Measurements from ENCODE around the gene LSMEM2.
A peak's percentile ranks its signal among the peaks of the same experiment; 100 is the strongest.
"Not testable (repeated sequence)": the region's sequence is repeated elsewhere in the genome, so short reads cannot be mapped to it uniquely, and the experiment has no call there.

LSMEM2 gene

DNA sequence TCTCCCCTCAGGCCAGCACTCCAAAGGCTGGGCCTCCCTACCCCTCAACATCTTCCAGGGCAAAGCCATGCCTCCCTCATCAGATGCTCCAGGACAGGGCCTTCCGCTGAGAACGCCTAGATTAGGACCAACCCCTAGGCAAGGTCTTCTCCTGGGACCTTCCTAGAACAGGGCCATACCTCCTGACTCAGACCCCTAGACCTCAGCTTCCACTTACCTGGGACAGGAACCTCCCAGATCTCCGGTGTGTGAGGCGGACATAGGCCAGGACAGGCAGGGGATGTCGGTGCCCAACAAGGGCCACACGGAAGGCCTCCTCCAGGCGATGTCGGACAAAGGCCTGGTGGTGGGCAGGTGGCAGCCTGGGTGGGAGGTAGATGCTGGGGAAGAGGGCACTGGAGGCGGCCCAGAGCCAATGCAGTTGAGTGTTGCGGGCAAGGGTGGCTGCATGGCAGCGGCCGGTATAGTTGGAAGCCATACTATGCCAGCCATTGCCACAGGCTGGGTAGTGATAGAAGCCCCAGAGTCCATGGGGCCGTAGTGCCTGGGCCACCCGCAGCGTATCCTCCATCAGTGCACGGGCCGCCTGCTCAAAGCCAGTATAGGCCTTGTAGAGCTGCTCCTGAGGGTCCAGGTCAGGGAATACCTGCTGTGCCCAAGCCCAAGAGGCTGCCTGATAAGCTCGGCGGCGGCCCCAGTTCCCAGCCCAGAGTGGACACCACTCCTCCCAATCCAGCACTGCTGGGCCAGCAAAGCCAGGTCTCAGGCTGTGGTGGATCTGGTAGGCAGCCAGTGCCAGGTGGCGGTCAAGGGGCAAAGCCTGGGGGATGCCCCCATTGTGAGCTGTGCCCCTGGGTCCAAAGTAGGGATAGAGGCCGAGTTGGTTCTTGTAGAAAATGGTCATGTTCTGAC is 15.9 kb downstream of the LSMEM2 start:
- no peak for DNase-seq
- in situ Hi-C loops (cut with MboI; ENCODE audit: low pct_unique_long_range_greater_than_20kb, low sequenced_read_pairs), result no loop called here

DNA sequence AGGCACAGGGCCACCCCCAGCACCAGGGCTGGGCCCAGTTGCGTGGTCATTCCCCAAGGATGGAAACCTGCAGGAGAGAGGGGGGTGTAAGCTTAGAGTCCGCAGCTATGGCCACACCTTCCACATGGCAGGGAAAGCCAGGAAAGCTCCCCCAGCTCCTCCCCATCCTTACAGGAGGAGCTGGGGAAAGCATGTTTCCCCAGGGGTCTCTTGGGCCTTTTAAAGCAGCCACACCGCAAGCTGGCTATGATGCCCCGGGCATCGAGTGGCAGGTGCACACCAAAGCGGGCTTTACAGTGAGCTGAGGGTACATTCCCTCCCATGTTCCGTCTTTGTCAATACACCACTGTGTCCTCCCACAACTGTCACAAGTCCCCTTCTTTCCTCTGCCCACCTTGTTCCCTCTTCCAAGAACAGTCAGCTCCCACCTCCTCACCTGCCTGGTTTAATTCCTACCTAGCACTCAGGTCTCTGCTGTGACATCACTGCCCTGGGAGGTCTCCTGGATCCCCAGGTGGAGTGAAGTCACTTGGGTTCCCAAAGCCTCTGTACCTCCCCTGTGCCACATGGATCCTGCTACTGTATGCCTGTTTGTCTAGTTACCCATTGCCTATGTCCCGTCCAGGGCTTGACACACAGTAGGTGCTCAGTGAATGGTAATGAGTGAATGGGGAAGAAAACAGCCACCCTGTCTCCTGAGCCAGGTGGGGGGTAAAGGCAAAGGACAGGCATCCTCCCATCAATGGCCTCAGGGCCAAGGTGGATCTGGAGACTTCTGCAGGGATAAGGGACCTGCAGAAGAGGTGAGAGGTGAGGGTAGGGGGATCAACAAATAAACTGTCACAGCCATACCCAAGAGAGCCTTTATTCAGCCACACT is 16.9 kb downstream of the LSMEM2 start:
- in situ Hi-C loops (cut with MboI; ENCODE audit: low pct_unique_long_range_greater_than_20kb, low sequenced_read_pairs), result no loop called here
- DNase-seq, result no peak

DNA sequence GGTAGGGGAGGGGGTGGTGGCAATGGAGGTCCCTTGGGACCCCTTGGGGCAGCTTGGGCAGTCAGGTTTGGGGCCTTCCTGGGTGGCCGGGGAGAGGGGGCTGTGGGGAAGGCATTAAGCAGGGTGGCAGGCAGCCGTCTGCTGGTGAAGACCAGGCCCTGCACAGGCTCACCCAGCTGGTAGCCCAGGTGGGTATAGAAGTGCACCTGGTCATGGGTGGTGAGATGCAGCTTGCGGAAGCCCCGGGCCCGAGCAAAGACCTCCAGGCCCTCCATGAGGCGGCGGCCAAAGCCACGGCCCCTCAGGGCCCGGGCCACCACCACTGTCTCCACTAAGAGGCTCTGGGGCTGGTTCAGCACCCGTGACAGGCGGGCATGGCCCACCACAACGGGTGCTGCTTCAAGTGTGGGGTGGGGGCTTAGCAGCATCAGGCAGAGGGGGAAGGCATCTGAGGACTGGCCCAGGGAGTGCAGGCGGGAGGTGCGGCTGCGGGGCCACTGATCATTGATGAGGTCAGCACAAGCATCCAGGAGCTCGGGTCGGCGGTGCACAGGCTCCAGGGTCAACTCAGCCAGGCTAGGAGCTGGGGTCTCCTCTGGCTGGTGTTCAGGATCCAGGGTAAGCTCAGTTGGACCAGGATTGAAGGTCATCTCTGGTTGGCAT is 18.0 kb downstream of the LSMEM2 start:
- DNase-seq, result no peak
- in situ Hi-C loops (cut with MboI; ENCODE audit: low pct_unique_long_range_greater_than_20kb, low sequenced_read_pairs), result no loop called here

DNA sequence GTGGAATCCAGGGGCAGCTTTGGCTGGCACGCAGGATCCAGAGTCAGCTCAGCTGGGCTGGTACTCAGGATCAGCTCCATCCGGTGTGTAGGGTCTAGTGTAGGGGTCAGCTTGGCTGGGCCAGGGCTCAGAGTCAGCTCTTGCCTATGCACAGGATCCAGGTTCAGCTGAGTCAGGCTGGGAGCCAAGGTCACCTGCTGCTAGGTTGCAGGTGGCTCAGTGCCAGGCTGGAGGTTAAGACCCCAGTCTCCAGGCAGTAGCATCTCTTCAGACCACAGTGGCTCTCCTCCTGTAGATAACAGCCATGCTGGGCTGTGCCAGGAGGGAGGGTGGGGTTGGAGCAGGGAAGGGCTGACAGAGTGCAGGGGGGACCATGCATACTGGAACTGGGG is 18.5 kb downstream of the LSMEM2 start:
- in situ Hi-C loops (cut with MboI; ENCODE audit: low pct_unique_long_range_greater_than_20kb, low sequenced_read_pairs), result no loop called here
- no peak for DNase-seq

DNA sequence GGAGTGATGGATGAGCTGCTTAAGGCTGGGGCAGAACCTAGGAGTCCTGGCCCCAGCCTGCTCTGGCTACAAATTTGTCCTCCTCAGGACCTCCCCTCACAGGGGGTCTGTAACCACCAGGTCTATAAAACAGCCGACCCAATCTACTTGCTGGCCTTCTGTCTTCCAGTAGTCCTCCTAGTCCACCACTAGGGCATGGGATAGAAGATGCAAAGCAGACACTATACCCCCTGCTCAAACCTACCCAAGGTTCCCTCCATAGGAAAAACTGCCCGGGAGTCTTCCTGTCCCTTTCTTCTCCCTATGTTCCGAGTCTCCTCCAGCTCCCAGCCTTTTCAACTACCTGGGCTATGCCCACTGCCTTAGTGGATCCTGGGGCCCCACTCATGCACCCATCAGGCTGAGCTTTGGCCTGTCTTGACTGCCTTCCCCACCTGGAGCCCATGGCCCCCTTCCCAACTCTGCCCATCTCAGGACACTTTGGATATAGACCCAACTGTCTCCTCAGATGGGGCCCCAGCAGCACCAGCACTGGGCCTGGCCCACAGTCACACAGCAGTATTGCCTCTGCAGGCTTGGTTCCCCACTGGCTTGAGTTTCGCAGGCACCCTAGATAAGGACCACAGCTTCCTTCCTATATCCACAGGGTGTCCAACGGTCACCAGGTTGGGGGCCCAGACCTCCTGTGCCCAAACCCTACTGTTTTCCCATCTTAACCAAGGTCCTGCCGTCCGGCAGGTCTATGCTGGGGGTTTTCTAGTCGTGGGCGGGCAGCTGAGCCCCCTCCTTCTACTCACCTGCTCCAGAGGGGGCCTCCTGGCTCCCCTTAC is 19.2 kb downstream of the LSMEM2 start:
- no peak for DNase-seq
- in situ Hi-C loops (cut with MboI; ENCODE audit: low pct_unique_long_range_greater_than_20kb, low sequenced_read_pairs), result no loop called here

DNA sequence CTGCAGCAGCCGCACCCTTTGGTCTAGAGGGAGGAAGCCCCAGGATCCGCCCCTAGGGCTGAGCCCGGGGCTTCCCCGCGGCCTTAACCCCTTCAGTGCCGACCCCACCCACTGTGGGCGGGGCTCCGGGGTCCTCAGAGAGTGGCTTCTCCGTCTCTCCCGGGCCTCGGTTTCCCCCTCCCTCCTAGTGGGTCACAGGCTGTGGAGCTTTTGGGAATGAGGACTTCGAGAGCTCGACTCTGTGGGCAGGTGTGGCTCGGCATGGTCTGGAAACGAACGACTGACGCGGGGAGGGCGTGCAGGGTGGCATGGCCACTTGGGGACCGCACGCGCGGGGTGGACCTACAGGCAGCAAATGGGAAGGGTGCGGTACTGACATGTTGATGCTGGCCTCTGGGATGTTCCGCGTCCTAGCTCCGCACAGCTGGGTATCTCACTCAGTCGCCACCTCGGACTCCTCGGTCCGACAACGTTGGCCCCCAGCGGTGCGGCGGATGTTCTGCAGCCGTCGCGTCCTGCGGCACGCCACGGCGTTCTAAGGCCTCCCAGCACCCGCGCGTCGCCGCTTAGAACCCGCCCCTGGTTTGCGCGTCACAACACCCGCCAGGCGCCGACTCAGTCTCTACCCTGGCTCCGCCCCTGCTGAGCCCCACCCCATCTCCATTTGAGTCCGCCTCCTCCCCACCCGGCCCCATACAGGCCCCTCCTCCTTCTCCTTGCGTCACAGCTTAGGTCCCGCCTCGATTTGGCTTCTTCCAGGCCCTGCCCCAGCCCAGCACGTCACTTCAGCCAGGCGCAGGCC is 20.1 kb downstream of the LSMEM2 start, which contains the start of the genes HYAL3 and NAA80:
HYAL3 (minus strand) TSS at position 570 of the 802 bp plus-strand sequence. CDS start 3,803 bp downstream, outside the sequence.
NAA80 (minus strand) TSS at position 570 of the 802 bp plus-strand sequence. CDS start 1,942 bp downstream, outside the sequence.
- in situ Hi-C loops (cut with MboI; ENCODE audit: low pct_unique_long_range_greater_than_20kb, low sequenced_read_pairs), result no loop called here
- peak; percentile 99 for DNase-seq

DNA sequence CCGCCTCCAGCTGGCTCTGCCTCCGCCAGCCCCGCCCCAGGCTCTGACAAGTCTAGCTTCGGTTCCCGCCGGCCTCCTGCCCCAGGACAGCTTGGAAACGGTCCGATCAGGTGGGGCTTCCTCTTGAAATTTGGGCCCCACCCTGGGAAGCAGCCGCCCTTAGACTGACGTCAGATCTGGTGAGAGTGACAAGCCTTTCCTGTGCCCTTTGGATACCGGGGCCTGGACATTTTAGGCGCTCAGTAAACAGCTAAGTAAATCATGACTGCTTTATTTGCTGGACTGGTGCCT is 20.7 kb downstream of the LSMEM2 start:
- no peak for DNase-seq
- in situ Hi-C loops (cut with MboI; ENCODE audit: low pct_unique_long_range_greater_than_20kb, low sequenced_read_pairs), result no loop called here

DNA sequence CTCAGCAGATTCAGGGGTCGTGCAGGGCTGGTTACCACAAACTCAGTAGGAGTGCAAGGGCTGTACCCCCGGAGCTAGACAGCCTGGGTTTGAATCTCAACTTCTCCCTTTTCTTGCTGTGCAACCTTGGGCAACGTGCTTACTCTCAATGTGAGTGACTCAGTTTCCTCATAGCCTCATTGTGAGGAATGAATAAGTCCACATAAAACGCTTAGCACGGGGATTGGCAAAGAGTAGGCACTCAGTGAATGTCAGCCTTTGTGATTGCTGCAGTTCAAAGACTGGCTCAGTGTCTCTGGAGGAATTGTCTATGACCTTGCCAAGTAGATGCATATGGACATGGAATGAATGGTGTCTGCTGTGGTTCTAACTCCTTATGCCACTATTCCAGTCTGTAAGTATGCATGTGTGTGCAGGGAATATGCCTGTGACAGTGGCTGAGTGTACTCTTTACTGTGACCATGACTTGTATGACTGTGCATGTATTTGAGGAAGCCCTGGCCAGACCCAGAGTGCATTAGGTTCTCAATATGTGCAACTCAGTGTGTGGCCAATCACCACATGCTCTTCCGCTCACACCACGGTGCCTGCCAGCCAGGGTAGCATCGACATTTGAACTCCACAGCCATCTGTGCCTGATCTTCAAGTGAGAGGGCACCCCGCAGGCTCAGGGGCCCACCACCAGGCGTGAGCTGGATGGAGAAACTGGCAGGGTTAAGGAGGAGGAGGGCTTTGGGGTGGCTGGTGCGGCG is 21.2 kb downstream of the LSMEM2 start:
- in situ Hi-C loops (cut with MboI; ENCODE audit: low pct_unique_long_range_greater_than_20kb, low sequenced_read_pairs), result no loop called here
- peak; percentile 52 for DNase-seq

DNA sequence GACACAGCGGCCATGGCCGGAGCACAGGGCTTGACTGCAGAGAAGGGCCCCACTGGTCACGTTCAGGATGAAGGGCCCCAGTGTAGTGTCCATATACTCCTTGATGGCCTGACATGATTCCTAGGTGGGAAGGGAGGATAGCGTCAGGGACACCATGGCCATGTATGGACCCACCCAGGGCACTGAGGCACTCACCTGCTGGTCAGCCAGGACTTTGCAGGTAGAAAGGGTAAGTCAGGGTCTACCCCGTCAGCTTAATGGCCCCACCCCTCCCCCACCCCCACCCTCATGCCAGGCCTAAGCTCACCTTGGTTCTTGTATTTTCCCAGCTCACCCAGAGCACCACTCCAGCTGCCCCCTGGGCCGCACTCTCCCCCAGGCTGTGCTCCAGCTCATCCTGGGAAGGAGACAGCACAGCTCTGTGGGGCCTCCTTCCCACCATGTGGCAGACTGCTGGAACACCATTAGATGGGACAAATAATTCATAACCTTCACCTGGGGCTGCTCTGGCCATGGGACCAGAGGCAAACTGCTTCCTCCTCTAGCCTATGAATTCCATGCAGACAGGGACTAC is 21.9 kb downstream of the LSMEM2 start:
- in situ Hi-C loops (cut with MboI; ENCODE audit: low pct_unique_long_range_greater_than_20kb, low sequenced_read_pairs), result no loop called here
- DNase-seq, result no peak

DNA sequence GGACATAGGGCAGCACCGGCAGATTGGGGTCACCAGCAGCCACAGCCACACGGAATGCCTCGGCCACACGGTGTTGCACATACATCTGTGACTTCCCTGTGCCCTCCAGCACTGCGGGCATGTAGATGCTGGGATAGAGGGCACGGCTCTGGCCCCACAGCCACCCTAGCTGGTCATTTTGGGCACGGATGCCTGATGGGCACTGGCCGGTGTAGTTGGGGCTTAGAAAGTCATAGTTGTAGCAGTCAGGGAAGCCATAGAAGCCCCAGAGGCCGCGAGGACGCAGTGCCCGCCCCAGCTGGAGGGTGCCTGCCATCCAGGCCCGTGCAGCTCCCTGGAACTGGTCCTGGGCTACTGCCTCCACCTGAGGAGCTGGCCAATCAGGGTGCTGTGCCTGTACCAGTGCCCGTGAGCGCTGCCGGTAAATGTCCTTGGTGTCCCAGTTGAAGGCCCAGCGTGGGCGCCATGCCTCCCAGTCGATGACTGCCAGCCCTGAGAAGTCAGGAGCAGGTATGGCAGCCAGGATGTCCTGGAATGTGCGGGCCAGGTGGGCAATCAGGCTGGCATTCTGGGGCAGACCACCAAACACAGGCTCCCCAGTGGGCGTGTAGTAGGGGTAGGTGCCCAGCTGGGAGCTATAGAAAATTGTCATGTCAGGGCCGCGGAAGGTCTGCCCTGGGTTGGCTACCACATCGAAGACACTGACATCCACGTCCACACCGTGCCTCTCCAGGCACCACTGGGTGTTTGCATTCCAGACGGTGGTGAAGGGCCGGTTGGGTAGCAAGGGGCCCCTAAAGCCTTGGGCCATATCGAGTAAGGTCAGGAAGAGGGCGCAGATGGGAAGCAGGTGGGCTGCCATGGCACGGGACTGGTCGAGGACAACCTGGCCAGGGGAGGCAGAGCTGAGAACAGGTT is 23.5 kb downstream of the LSMEM2 start:
- no peak for DNase-seq
- in situ Hi-C loops (cut with MboI; ENCODE audit: low pct_unique_long_range_greater_than_20kb, low sequenced_read_pairs), result no loop called here

DNA sequence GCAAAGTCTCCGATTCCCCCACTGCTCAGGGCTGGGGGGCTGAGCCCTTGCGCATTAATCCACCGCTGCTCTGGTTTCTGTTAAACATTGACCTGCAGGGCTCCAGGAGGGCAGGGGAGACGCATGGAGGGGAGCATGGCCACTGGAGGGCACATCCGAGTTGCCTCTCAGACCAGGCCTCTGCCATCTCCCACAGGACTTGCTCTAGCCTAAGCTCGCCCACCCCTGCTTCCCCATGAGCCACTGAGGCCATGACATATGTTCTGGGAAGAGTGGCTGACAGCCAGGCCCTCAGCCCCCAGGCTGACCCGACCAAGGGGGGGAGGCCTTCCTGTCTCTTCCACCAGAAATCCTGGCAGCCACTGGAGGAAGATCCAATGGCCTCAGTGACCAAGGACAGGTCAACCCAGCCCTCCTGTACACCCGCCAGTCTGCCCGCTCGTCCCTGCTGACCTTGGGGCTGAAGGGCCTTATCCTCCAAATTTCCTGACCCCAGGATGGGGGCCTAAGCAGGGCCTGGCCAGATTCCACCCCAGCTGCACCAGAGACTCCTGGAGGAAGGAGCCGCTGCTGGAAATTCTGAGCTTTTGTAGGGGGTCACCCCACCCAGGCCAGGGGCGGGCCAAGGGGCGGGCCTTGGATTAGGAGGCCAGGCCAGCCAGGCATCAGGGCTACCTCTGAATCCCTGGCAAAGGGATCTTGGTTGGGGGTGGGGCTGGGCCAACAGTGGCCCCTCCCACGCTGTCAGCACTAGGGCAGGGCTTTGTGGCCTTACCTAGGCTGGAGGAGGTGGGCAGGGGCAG is 24.3 kb downstream of the LSMEM2 start, which contains the start of gene HYAL1:
HYAL1 (minus strand) TSS at position 562 of the 803 bp plus-strand sequence. CDS start 618 bp downstream, outside the sequence.
- no peak for DNase-seq
- in situ Hi-C loops (cut with MboI; ENCODE audit: low pct_unique_long_range_greater_than_20kb, low sequenced_read_pairs), result no loop called here

DNA sequence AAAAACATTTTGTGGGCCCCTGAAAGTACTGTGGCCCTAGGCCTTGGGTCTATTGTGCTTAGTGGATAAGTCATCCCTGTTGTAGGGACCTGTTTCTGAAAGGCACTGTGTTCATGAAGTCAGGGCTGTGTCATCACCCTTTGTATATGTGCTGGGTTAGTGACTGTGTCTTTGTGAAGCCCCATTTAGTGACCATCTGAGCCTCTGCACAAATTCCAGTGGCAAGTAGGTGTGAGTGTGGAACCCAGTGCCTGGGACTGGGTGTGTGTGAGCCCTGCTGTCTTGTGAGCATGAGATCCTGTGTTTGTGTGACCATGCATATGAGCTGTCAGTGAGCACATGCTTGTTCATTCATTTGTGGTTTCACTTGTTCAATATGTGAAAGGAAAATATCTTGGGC is 25.7 kb downstream of the LSMEM2 start:
- DNase-seq, result no peak
- in situ Hi-C loops (cut with MboI; ENCODE audit: low pct_unique_long_range_greater_than_20kb, low sequenced_read_pairs), result no loop called here

DNA sequence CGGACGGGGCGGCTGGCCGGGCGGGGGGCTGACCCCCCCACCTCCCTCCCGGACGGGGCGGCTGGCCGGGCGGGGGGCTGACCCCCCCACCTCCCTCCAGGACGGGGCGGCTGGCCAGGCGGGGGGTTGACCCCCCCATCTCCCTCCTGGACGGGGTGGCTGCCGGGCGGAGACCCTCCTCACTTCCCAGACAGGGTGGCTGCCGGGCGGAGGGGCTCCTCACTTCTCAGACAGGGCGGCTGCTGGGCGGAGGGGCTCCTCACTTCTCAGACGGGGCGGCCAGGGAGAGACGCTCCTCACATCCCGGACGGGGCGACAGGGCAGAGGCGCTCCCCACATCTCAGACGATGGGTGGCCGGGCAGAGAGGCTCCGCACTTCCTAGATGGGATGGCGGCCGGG is 33.2 kb downstream of the LSMEM2 start:
- DNase-seq; in situ Hi-C loops (cut with MboI; ENCODE audit: low pct_unique_long_range_greater_than_20kb, low sequenced_read_pairs): not testable (repeated sequence)

DNA sequence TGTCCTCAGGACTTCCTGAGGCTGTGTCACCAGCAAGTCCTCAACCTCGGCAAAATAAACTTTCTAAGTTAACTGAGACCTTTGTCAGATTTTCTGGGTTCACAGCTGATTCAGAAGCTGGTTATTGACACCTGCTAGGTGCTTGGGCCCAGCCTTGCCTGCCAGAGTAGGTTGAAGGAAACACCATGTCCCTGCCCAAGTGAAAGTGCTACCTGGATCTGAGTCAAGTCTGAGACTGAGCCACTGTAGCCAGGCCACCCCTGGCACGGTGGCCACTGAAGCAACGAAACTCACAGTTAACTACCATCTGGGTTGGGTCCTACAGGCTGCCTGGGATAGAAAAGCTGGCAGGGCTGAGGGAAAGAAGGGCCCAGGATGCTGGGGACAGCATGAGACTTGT is 35.5 kb downstream of the LSMEM2 start:
- DNase-seq, result no peak
- in situ Hi-C loops (cut with MboI; ENCODE audit: low pct_unique_long_range_greater_than_20kb, low sequenced_read_pairs), result no loop called here

DNA sequence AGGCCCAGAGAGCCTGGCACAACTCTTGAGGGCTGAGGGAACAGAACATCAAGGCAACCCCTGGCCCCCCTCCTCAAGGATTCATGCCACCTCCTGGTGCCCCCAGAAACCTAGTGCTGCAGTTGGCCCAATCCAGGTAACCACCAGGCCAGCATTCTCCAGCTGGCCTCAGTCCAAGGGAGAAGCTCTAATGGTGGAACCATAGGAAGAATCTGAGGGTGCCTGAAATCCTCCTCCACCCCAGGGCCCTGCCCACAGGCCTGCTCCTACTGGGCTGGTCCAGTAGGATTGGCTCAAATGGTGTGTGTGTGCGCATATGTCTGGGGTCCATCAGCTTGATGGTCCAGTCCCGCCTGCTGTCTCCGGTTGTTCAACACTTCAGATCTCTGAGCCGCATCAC is 35.9 kb downstream of the LSMEM2 start:
- no peak for DNase-seq
- in situ Hi-C loops (cut with MboI; ENCODE audit: low pct_unique_long_range_greater_than_20kb, low sequenced_read_pairs), result no loop called here

Data from KBM-7 (cell line).